SK-N-SH (cell line): ENCODE results near the gene ANTKMT.

Experiments
- EZH2phosphoT487 ChIP-seq: fragments of 200-600 bp; sonication (generic); IDR thresholded peaks from 2 replicates; pipeline ENCODE4 v1.6.1; 2017; ENCODE audit warnings: low read depth, mixed run types, mild to moderate bottlenecking, antibody characterized with exemption, moderate library complexity, borderline replicate concordance
- FOXM1 ChIP-seq: IDR thresholded peaks from 2 replicates; pipeline ENCODE4 v1.4.0; 2012; ENCODE audit warnings: low read depth, mild to moderate bottlenecking
- GABPA ChIP-seq: IDR thresholded peaks from 2 replicates; pipeline ENCODE4 v1.4.0; 2012; ENCODE audit warnings: low read depth, mild to moderate bottlenecking
- MEF2A ChIP-seq: IDR thresholded peaks from 2 replicates; pipeline ENCODE4 v1.4.0; 2012; ENCODE audit warnings: low read depth, borderline replicate concordance
- NFIC ChIP-seq: IDR thresholded peaks from 2 replicates; pipeline ENCODE4 v1.4.0; 2012; ENCODE audit warnings: borderline replicate concordance
- POLR2AphosphoS5 ChIP-seq: IDR thresholded peaks from 2 replicates; pipeline ENCODE4 v1.6.1; 2012; ENCODE audit warnings: low read depth, low read length
- YY1 ChIP-seq: IDR thresholded peaks from 2 replicates; pipeline ENCODE4 v1.4.0; 2012; ENCODE audit warnings: low read depth, mild to moderate bottlenecking
- TF ChIP-seq, protein P1 (sequence below): fragments of 200-600 bp; sonication (generic); IDR thresholded peaks from 2 replicates; pipeline ENCODE4 v1.6.1; 2017; ENCODE audit warnings: antibody characterized with exemption, mild to moderate bottlenecking, moderate library complexity
- TF ChIP-seq, protein P2 (sequence below): IDR thresholded peaks from 2 replicates; pipeline ENCODE4 v1.6.1; 2012; ENCODE audit warnings: mild to moderate bottlenecking, low read depth, low read length, moderate library complexity
- TF ChIP-seq, protein P3 (sequence below): IDR thresholded peaks from 2 replicates; pipeline ENCODE4; 2012
- TF ChIP-seq, protein P4 (sequence below): IDR thresholded peaks from 2 replicates; pipeline ENCODE4 v1.4.0; 2012; ENCODE audit warnings: low read depth
- TF ChIP-seq, protein P5 (sequence below): fragments of 150-350 bp; IDR thresholded peaks from 2 replicates; pipeline ENCODE4 v1.6.1; 2017; ENCODE audit warnings: antibody characterized with exemption, low read length, low read depth, borderline replicate concordance
- TF ChIP-seq, protein P6 (sequence below): fragments of 150-350 bp; IDR thresholded peaks from 2 replicates; pipeline ENCODE4 v1.6.1; 2016; ENCODE audit warnings: mild to moderate bottlenecking, low read depth, low read length

DNA sequence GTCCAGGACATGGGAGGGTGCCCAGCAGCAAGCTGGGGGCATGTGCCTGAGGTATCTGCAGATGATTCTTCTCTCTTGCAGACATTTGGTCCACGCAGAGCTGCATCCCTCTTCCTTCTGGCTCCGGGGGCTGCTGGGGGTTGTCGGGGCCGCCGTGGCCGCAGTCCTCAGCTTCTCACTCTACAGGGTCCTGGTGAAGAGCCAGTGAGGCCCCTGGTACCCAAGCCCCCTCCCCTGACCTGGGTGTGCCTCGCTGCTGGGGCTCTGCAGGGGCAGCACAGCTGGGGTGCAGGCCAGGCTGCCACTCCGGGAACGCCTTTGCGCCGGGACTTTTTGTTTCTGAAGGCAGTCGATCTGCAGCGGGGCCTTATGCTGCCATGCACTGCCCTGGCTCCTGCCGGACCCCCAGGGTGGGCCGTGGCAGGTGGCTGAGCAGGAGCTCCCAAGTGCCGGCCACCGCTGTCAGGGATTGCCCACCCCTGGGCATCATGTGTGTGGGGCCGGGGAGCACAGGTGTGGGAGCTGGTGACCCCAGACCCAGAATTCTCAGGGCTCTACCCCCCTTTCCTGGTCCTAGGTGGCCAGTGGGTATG lies 47.5 kb upstream of the ANTKMT start:
- TF ChIP-seq, protein P1, sequence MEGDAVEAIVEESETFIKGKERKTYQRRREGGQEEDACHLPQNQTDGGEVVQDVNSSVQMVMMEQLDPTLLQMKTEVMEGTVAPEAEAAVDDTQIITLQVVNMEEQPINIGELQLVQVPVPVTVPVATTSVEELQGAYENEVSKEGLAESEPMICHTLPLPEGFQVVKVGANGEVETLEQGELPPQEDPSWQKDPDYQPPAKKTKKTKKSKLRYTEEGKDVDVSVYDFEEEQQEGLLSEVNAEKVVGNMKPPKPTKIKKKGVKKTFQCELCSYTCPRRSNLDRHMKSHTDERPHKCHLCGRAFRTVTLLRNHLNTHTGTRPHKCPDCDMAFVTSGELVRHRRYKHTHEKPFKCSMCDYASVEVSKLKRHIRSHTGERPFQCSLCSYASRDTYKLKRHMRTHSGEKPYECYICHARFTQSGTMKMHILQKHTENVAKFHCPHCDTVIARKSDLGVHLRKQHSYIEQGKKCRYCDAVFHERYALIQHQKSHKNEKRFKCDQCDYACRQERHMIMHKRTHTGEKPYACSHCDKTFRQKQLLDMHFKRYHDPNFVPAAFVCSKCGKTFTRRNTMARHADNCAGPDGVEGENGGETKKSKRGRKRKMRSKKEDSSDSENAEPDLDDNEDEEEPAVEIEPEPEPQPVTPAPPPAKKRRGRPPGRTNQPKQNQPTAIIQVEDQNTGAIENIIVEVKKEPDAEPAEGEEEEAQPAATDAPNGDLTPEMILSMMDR: no peak
- TF ChIP-seq, protein P2, sequence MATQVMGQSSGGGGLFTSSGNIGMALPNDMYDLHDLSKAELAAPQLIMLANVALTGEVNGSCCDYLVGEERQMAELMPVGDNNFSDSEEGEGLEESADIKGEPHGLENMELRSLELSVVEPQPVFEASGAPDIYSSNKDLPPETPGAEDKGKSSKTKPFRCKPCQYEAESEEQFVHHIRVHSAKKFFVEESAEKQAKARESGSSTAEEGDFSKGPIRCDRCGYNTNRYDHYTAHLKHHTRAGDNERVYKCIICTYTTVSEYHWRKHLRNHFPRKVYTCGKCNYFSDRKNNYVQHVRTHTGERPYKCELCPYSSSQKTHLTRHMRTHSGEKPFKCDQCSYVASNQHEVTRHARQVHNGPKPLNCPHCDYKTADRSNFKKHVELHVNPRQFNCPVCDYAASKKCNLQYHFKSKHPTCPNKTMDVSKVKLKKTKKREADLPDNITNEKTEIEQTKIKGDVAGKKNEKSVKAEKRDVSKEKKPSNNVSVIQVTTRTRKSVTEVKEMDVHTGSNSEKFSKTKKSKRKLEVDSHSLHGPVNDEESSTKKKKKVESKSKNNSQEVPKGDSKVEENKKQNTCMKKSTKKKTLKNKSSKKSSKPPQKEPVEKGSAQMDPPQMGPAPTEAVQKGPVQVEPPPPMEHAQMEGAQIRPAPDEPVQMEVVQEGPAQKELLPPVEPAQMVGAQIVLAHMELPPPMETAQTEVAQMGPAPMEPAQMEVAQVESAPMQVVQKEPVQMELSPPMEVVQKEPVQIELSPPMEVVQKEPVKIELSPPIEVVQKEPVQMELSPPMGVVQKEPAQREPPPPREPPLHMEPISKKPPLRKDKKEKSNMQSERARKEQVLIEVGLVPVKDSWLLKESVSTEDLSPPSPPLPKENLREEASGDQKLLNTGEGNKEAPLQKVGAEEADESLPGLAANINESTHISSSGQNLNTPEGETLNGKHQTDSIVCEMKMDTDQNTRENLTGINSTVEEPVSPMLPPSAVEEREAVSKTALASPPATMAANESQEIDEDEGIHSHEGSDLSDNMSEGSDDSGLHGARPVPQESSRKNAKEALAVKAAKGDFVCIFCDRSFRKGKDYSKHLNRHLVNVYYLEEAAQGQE: no peak
- TF ChIP-seq, protein P3, sequence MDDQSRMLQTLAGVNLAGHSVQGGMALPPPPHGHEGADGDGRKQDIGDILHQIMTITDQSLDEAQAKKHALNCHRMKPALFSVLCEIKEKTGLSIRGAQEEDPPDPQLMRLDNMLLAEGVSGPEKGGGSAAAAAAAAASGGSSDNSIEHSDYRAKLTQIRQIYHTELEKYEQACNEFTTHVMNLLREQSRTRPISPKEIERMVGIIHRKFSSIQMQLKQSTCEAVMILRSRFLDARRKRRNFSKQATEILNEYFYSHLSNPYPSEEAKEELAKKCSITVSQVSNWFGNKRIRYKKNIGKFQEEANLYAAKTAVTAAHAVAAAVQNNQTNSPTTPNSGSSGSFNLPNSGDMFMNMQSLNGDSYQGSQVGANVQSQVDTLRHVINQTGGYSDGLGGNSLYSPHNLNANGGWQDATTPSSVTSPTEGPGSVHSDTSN: no peak
- TF ChIP-seq, protein P4, sequence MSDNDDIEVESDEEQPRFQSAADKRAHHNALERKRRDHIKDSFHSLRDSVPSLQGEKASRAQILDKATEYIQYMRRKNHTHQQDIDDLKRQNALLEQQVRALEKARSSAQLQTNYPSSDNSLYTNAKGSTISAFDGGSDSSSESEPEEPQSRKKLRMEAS: no peak
- TF ChIP-seq POLR2AphosphoS5 (no peak), YY1 (no peak), GABPA (no peak), EZH2phosphoT487 (no peak), NFIC (no peak), FOXM1 (no peak), MEF2A (no peak)
- TF ChIP-seq, protein P5, sequence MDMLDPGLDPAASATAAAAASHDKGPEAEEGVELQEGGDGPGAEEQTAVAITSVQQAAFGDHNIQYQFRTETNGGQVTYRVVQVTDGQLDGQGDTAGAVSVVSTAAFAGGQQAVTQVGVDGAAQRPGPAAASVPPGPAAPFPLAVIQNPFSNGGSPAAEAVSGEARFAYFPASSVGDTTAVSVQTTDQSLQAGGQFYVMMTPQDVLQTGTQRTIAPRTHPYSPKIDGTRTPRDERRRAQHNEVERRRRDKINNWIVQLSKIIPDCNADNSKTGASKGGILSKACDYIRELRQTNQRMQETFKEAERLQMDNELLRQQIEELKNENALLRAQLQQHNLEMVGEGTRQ: no peak
- TF ChIP-seq, protein P6, sequence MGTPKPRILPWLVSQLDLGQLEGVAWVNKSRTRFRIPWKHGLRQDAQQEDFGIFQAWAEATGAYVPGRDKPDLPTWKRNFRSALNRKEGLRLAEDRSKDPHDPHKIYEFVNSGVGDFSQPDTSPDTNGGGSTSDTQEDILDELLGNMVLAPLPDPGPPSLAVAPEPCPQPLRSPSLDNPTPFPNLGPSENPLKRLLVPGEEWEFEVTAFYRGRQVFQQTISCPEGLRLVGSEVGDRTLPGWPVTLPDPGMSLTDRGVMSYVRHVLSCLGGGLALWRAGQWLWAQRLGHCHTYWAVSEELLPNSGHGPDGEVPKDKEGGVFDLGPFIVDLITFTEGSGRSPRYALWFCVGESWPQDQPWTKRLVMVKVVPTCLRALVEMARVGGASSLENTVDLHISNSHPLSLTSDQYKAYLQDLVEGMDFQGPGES: no peak
